Cardiac muscle cell (in vitro differentiated cells and primary cell): ENCODE data around the gene GDF10. TPM values are rescaled to one million over a fixed set of nuclear protein-coding genes. Genes with fewer than 3 reads are reported as not detected.

Experiments
- DNase-seq, 2 donors: peaks; one replicate each; pipeline versions ENCODE4 v3.0.0 to v3.0.0-alpha.2; 2010 to 2017; ENCODE audit warnings: low read depth in 1 of 2, low spot score in 1 of 2
- H3K27ac ChIP-seq: fragments of 200-600 bp; sonication (generic); 2 replicates; pipeline ENCODE4 v1.5.1; 2016
- H3K27me3 ChIP-seq: fragments of 200-600 bp; sonication (generic); 2 replicates; pipeline ENCODE4 v1.6.0; 2016; ENCODE audit warnings: control low read depth
- H3K36me3 ChIP-seq: fragments of 200-600 bp; sonication (generic); 2 replicates; pipeline ENCODE4 v1.5.1; 2016; ENCODE audit warnings: control low read depth
- H3K4me1 ChIP-seq: fragments of 200-600 bp; sonication (generic); 2 replicates; pipeline ENCODE4 v1.8.1; 2017; ENCODE audit warnings: low read depth, mild to moderate bottlenecking, mixed run types
- H3K4me3 ChIP-seq: fragments of 200-600 bp; sonication (generic); 2 replicates; pipeline ENCODE4 v1.5.1; 2016; ENCODE audit warnings: mild to moderate bottlenecking
- H3K9me3 ChIP-seq: fragments of 200-600 bp; sonication (generic); 2 replicates; pipeline ENCODE4 v1.5.1; 2017; ENCODE audit warnings: low read depth, mild to moderate bottlenecking, control low read depth
- polyA plus RNA-seq: library from polyadenylated mRNA; unstranded; fragments of >200 nt; fragmentation: Nextera tagmentation; extraction: Ambion mirVana; gene quantifications from 2 replicates; pipeline ENCODE4 v1.2.1, GENCODE V29; 2016
- total RNA-seq: library from RNA; depleted of rRNA; stranded (reverse); fragments of >200 nt; gene quantifications from 2 replicates; pipeline ENCODE4 v1.2.3, GENCODE V29; 2016
- TF ChIP-seq, protein P1 (sequence below): IDR thresholded peaks from 2 replicates; pipeline ENCODE4 v1.5.1; 2012; ENCODE audit warnings: low read depth, mild to moderate bottlenecking, low read length

The GDF10 gene
- total and polyA plus RNA-seq, 2 experiments from 2014 or later: 3.8 to 4.0 TPM

DNA sequence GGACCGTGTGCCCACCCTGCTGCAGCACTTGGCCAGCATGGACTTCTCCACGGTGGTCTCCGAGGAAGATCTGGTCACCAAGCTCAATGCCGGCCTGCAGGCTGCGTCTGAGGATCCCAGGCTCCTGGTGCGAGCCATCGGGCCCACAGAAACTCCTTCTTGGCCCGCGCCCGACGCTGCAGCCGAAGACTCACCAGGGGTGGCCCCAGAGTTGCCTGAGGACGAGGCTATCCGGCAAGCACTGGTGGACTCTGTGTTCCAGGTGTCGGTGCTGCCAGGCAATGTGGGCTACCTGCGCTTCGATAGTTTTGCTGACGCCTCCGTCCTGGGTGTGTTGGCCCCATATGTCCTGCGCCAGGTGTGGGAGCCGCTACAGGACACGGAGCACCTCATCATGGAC lies 49.5 kb downstream of the GDF10 start:
- Histone ChIP-seq H3K27me3 (no peaks in the 10 kb centered on the region), H3K36me3 (no peaks in the 10 kb centered on the region), H3K4me1 (no peaks in the 10 kb centered on the region), H3K4me3 (no peak overlapping the region), H3K27ac (no peak overlapping the region), H3K9me3 (no peaks in the 10 kb centered on the region)
- TF ChIP-seq, protein P1, sequence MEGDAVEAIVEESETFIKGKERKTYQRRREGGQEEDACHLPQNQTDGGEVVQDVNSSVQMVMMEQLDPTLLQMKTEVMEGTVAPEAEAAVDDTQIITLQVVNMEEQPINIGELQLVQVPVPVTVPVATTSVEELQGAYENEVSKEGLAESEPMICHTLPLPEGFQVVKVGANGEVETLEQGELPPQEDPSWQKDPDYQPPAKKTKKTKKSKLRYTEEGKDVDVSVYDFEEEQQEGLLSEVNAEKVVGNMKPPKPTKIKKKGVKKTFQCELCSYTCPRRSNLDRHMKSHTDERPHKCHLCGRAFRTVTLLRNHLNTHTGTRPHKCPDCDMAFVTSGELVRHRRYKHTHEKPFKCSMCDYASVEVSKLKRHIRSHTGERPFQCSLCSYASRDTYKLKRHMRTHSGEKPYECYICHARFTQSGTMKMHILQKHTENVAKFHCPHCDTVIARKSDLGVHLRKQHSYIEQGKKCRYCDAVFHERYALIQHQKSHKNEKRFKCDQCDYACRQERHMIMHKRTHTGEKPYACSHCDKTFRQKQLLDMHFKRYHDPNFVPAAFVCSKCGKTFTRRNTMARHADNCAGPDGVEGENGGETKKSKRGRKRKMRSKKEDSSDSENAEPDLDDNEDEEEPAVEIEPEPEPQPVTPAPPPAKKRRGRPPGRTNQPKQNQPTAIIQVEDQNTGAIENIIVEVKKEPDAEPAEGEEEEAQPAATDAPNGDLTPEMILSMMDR: no peak
- DNase-seq: no peak

DNA sequence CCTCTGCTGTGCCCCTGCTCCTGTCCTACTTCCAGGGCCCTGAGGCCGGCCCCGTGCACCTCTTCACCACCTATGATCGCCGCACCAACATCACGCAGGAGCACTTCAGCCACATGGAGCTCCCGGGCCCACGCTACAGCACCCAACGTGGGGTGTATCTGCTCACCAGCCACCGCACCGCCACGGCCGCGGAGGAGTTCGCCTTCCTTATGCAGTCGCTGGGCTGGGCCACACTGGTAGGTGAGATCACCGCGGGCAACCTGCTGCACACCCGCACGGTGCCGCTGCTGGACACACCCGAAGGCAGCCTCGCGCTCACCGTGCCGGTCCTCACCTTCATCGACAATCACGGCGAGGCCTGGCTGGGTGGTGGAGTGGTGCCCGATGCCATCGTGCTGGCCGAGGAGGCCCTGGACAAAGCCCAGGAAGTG lies 50.0 kb downstream of the GDF10 start:
- H3K27ac ChIP-seq: no peak overlapping the region
- no peaks in the 10 kb centered on the region for H3K4me1 ChIP-seq
- no peaks in the 10 kb centered on the region for H3K9me3 ChIP-seq
- H3K36me3 ChIP-seq: no peaks in the 10 kb centered on the region
- TF ChIP-seq, protein P1: no peak
- no peak for DNase-seq
- H3K4me3 ChIP-seq: no peak overlapping the region
- no peaks in the 10 kb centered on the region for H3K27me3 ChIP-seq

DNA sequence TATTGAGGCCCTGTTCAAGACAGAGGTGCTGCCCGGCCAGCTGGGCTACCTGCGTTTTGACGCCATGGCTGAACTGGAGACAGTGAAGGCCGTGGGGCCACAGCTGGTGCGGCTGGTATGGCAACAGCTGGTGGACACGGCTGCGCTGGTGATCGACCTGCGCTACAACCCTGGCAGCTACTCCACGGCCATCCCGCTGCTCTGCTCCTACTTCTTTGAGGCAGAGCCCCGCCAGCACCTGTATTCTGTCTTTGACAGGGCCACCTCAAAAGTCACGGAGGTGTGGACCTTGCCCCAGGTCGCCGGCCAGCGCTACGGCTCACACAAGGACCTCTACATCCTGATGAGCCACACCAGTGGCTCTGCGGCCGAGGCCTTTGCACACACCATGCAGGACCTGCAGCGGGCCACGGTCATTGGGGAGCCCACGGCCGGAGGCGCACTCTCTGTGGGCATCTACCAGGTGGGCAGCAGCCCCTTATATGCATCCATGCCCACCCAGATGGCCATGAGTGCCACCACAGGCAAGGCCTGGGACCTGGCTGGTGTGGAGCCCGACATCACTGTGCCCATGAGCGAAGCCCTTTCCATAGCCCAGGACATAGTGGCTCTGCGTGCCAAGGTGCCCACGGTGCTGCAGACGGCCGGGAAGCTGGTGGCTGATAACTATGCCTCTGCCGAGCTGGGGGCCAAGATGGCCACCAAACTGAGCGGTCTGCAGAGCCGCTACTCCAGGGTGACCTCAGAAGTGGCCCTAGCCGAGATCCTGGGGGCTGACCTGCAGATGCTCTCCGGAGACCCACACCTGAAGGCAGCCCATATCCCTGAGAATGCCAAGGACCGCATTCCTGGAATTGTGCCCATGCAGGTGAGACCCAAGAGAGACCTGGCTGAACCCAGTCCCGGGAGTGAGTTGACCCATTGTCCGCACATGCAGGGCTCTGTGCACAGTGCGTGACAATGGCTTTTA lies 51.0 kb downstream of the GDF10 start:
- Histone ChIP-seq H3K4me3 (no peak overlapping the region), H3K4me1 (no peaks in the 10 kb centered on the region), H3K27me3 (no peaks in the 10 kb centered on the region), H3K36me3 (no peaks in the 10 kb centered on the region), H3K27ac (no peak overlapping the region), H3K9me3 (no peaks in the 10 kb centered on the region)
- no peak for DNase-seq
- TF ChIP-seq, protein P1: no peak

DNA sequence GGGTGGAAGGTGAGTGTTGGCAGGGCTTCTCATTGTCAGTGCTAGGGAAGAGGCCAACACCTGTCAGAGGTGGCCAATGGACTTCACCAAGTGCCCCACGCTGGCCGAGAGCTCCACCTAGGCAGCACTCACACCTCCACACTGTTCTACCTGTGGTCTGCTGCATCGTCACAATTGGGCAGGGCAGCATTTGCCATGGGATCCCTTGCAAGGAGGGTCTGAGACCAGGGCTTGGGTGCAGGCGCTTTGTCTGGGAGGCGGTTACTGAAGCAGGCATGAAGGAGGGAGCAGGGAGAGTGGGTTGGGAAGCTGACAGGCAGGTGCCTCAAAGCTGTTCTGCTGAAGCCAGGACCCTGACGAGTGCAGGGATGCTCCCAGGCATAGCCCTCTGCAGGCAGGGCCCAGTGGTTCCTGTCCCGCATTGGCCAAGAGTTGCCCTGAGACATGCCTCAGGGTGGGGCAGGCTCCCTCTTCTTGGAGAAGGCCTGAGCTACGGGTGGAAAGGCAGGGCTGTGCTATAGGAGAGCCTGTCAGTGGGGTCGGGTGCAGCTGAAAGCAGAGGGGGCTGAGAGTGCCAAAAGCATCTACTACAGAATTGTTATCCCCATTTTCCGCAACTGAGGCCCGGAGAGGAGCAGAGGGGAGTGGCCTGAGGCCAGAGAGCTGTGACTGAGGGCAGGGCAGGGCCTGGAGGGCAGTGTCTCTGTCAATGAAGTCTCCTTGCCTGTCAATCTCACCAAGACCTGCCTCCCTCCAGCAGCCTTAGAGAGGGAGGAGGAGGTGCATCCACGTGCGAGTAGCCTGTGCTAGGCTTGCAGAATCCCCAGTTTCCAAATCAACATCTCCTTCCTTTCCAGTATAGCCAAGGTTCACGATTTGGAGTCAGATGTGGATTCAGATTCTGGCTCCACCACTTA lies 52.2 kb downstream of the GDF10 start:
- H3K4me3 ChIP-seq: no peak overlapping the region
- H3K27me3 ChIP-seq: no peaks in the 10 kb centered on the region
- H3K4me1 ChIP-seq: no peaks in the 10 kb centered on the region
- no peak for DNase-seq
- H3K27ac ChIP-seq: no peak overlapping the region
- H3K9me3 ChIP-seq: no peaks in the 10 kb centered on the region
- TF ChIP-seq, protein P1: no peak
- no peaks in the 10 kb centered on the region for H3K36me3 ChIP-seq

DNA sequence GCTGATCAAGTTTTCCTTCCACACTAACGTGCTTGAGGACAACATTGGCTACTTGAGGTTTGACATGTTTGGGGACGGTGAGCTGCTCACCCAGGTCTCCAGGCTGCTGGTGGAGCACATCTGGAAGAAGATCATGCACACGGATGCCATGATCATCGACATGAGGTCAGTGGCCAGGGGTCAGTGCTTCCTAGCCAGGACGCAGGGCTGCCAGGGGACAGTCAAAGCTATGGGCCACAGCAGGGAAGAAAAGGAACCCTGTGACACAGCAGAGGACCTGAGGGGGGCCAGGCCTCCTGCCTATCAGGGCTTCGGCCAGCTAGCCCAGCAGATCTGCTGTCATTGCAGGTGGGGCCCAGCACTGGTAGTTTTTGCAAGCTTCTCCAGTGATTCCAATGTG lies 53.4 kb downstream of the GDF10 start:
- Histone ChIP-seq H3K9me3 (no peaks in the 10 kb centered on the region), H3K27ac (no peak overlapping the region), H3K4me3 (no peak overlapping the region), H3K36me3 (no peaks in the 10 kb centered on the region), H3K27me3 (no peaks in the 10 kb centered on the region), H3K4me1 (no peaks in the 10 kb centered on the region)
- no peak for DNase-seq
- TF ChIP-seq, protein P1: no peak
